Measurements from ENCODE around the gene LRRC75B. TPM values are rescaled to one million over a fixed set of nuclear protein-coding genes. Genes with fewer than 3 reads are reported as not detected.

The LRRC75B gene
- total and polyA plus RNA-seq, 9 of the 15 experiments (the other 6 are each of a cell fraction or from before 2014, with no cell fraction given): 0.10 to 2.8 (median 1.0) TPM; not detected in 1

DNA sequence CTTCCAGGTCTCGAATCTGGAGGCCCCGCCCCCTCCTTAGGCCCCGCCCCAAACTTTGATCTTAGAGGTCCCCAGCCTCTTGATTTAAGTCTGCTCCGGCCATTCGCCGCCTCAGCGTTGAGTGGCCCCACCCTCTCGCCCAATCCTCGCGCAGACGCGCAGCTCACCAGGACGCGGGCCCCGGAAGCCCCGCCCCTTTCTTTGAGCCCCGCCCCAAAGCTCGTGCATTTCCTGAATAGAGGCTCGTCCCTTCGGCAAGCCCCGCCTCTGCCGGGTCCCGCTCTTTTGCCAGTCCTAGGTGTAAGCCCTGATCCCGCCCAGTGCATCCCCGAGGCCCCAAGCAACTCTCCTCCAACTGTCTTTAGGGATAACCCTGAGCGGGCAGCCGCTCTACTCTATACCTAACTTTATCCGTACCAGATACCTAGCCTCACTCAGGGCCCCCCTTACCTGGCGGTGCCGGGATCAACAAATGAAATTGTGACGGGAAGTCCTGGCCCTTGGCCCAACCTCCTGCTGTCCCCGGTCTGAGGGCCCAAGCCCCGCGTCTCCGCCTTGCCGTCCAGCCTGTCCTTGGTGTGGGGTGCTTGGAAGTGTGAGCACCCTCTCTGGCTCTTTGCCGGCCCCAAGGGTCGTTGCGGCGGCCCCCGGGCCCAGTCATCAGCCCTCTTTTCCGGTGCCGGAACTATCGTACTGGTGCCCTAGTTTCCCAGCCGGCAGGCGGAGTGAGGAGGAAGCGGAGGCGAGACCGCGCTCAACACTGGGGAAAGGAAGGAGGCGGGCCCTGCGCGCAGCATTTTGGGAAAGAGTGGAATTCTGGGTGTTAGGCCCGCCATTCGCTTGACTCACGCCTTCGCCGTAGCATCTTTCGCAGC, 37.5 kb downstream of the LRRC75B start, which contains the start of gene SNRPD3 (continued):
- TF ChIP-seq PATZ1 (CRISPR knock-in tag; IDR thresholded peaks at IDR 0.05; ENCODE audit: borderline replicate concordance) (no peak), ELK1 (CRISPR knock-in tag; IDR thresholded peaks at IDR 0.05) (no peak), SMC3 (conservative IDR thresholded peaks at IDR 0.05; ENCODE audit: insufficient read depth, low read depth, low read length) (no peak), XRCC3 (IDR thresholded peaks at IDR 0.05) (no peak), CEBPG (CRISPR knock-in tag; IDR thresholded peaks at IDR 0.05) (no peak), CEBPG (tag; conservative IDR thresholded peaks at IDR 0.05 in 1 of 2, IDR thresholded peaks at IDR 0.05 in 1 of 2) (no peak), VEZF1 (CRISPR knock-in tag; IDR thresholded peaks at IDR 0.05) (peak; percentile 69), IRF2 (CRISPR knock-in tag; IDR thresholded peaks at IDR 0.05) (no peak), ZNF780A (CRISPR knock-in tag; IDR thresholded peaks at IDR 0.05) (no peak), NCOA4 (IDR thresholded peaks at IDR 0.05; ENCODE audit: partially characterized antibody) (no peak), ARID3B (CRISPR knock-in tag; IDR thresholded peaks at IDR 0.05; ENCODE audit: borderline replicate concordance) (no peak), MEF2A (IDR thresholded peaks at IDR 0.05; ENCODE audit: control insufficient read depth, low read depth, low read length) (no peak), SP2 (IDR thresholded peaks at IDR 0.05; ENCODE audit: extremely low read depth, low read depth, low read length, poor library complexity, severe bottlenecking) (peak; percentile 53), ZNF395 (CRISPR knock-in tag; IDR thresholded peaks at IDR 0.05) (no peak; the same call in 1 of the 2 replicates)
- TF ChIP-seq, protein P1, sequence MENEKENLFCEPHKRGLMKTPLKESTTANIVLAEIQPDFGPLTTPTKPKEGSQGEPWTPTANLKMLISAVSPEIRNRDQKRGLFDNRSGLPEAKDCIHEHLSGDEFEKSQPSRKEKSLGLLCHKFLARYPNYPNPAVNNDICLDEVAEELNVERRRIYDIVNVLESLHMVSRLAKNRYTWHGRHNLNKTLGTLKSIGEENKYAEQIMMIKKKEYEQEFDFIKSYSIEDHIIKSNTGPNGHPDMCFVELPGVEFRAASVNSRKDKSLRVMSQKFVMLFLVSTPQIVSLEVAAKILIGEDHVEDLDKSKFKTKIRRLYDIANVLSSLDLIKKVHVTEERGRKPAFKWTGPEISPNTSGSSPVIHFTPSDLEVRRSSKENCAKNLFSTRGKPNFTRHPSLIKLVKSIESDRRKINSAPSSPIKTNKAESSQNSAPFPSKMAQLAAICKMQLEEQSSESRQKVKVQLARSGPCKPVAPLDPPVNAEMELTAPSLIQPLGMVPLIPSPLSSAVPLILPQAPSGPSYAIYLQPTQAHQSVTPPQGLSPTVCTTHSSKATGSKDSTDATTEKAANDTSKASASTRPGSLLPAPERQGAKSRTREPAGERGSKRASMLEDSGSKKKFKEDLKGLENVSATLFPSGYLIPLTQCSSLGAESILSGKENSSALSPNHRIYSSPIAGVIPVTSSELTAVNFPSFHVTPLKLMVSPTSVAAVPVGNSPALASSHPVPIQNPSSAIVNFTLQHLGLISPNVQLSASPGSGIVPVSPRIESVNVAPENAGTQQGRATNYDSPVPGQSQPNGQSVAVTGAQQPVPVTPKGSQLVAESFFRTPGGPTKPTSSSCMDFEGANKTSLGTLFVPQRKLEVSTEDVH (IDR thresholded peaks at IDR 0.05; ENCODE audit: low read depth, partially characterized antibody): peak; percentile 83
